CD4-positive, alpha-beta T cell treated with Interleukin-6 for 4 hours (primary cell): ENCODE measurements around the gene PRLHR.

Experiments
- DNase-seq: peaks from one replicate; pipeline ENCODE4 v3.0.0-alpha.2; 2020; ENCODE audit warnings: mixed read lengths

The PRLHR gene

DNA sequence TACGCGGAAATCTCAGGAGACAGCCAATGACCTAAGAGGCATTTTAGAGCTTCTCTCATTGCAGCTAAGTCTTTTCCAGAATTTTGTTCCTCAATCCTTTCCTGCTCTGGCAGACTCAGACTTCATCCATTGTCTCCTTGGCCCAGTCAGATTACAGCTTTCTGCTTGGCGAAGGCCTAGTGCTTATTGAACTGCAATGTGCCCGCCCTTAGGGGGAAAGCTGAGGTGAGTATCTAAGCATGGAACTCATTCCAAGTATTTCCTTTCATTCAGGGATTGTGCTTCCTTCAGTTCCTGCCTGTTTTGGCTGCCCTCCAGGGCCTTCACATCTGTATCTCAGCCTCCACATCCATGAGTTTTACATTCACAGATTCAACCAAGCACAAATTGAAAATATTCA lies 37.5 kb downstream of the PRLHR start:
- DNase-seq = no peak

DNA sequence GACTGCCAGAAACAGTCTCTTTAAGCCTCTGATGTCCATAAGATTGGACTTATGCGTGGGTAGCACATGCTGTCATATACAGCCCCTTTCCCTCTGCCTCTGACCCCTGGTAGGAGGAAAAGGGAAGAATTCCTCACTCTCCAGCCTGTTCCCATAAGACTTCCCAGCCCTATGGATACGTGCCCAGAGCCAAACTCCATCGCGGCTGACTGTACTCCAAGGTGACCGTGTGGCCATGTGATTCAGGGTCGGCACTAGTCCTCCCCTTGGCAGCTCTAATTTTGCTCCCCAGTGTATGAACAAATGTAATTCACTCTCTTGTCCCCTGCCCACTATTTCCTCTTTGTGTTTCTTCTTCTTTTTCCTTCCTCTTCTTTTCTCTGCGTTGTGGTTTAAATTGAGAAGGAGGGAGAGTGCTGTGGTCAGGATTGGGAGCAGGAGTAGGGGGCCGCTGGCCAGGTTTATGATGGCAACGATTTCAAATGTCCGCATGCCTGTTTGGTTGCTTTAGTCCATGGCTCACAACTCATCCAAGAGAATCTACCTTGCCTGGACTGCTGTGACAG lies 43.8 kb downstream of the PRLHR start:
- no peak for DNase-seq

DNA sequence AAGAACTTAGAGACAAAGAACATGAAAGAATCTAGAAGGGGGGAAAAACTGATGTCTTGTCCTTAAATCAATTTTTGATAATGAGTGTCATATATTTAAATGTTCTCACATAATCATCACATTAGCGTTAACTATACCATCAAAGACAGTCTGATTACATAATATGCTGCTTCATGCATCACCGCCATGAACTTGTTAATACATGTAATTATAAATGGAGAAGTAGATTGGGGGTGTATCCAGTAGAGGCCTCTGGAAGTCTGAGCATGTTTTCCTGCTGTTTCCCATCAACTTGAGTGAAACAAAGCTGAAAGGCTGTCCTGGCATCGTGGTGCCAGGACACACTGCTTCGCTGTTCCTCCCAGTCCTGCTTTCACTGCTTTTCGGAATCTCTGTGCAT lies 48.2 kb downstream of the PRLHR start:
- DNase-seq = no peak

DNA sequence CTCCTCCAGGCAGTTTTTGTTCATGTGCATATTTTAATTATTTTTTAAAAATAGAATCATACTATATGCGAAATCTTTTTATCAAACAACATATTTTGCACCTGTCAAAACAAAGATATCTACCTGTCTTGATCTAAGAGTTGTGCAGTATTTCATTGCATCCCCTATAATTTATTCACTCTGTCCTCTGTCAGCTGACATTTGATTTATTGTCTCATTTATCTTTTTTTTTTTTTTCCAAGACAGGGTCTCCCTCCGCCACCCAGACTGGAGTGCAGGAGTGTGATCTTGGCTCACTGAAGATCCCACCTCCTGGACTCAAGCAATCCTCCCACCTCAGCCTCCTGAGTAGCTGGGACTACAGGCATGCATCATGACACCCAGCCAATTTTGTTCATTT lies 49.0 kb downstream of the PRLHR start:
- no peak for DNase-seq

DNA sequence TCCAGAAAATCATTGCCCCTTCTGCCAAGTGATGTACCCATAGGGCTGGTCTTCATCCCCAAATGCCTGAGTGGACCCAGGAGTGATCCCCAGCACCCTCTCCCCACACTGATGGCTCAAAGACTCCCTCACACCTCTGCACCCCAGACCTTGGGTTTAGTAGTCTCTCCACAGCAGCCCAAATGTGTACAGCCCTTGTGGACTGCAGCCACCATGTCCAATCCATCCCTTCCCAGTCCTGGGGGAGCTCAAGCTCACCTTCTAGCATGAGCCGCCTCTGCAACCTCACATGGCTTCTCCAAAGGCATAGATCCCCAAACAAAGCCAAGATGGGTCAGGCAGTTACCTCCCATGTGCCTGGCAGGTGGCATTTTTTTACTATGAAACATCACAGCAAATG lies 50.1 kb downstream of the PRLHR start:
- DNase-seq = no peak

DNA sequence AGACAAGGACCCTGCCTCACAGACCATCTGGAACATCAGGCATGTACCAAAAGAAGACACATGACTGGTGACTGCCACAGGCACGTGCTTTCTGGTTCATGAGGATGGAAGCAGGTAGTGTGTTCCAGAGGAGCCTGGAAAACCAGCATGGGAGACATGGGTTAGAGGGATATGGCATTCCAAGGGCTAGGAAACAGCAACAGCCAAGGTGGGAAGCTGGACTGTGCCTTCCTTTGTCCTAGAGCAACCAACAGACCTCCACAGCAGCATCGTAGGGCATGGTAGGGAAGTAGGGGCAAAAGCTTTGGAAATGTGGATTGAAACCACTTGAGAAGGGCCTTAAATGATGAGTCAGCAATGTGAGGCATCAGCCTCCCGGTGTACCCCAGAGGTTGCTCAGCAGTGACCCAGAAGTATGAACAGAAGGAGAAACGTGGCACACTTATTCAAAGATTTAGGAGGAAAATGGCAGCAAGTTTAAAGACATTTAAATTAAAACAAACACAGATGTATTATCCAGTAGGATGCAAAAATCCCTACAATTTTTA lies 51.0 kb downstream of the PRLHR start:
- no peak for DNase-seq

DNA sequence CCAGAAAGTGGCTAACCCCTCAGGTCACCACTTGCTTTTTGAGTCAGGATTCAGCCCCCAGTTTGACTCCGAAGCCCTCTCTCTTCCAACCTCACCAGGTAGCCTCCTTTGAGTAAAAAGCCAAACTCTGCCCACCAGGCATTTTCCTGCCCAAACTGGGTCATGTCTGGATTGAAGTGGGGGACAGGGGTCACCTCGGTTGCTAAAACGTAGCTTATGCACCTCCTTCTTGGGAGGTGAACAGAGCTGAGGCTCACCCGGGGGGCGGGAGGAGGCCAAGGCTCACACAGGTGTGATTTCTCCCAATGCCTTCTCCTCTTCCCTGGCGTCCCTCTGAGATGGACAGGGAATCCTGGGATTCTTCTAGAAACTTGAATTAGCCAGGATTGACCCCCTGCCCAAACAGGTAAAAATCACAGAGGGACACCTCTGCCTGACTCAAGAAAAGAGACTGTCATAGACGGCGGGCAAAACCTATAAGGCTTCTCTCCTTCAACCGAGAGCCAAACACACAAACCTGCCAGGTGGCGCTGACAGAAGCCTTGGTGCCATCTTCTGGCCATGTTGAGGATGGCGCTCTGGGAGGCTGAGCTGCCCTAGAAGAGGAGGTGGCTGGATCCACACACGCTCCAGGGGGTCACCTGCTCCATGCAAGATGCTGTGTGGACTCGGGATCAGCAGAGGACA lies 51.6 kb downstream of the PRLHR start:
- DNase-seq = peak; percentile 38

DNA sequence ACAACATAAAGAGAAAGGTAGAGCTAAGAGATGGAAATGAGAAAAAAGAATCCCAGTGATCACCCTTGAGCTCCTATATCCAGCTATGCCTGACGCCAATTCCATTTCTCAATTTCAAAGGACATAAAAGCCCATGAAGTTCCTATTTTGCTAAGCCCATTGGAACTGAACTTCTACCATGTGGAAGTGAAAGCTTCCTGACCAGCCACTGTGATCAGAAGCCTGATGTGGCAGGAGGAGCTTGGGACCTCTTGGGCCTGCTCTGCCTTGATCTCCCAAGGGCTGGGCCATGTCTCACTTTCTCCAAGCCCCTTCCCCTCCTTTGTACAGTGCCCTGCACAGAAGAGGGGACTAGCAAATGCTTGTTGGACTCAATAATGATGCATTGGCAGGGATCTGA lies 52.7 kb downstream of the PRLHR start:
- DNase-seq = no peak

DNA sequence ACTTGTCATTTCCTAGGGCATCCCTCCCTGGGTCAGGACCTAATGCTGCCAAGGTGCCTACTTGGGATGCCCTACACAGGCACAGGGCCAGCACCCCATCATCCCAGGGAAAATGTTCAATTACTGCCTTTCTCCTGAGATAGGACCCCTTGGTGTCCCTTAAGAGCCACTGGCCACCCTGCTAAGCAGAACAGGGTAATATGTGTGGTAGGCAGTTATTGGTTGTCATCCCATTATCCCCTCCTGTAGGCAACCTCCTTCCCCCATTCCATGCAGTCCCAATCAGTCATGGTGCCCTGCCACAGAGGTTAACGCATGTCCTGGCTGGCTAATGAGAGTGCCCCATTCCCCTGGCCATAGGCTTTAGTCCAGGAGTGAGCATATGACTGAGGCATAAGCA lies 53.2 kb downstream of the PRLHR start:
- no peak for DNase-seq

DNA sequence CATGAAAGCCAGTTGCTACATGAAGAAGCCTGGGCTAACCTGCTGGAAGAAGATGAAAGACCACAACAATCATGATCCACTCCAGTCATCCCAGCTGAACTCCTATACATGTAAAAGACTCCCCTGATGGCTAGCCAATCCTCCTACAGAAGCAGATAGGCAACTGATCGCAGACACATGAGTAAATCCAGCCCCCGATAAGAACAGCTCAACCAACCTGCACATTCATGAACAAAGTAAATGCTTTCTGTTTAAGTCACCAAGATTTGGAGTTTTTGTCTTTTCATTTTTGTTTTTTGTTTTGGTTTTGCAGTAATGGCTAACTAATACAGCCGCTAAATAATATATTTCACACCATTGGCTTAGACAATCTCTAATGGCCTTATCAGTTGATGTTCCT lies 53.7 kb downstream of the PRLHR start:
- no peak for DNase-seq
